ENCODE data around the gene SBK1.
"Not testable (repeated sequence)": the region's sequence is repeated elsewhere in the genome, so short reads cannot be mapped to it uniquely, and the experiment has no call there.

SBK1 gene

DNA sequence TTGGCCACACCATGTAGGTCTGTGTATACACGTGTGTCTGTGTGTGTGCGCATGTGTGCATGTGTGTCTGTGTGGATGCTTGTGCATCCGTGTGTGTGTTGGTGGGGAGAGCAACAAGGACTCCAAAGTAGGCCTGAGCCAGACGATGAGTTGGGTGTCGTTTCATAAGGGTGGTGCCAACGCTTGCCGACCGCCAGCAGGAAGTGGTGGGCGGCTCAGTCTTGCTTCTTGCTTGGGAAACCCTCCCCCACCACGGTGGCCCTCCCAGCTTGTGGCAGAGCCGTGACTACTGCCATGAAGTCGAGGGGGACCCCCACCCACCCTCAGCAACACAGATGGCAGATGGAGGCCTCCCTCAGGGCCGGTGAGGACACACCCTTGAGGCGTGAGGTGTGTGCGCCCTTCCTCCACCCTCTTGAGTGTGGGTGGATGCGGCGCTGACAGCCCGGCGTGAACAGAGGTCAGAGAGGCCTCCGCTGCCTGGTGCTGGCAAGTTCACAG is 17.5 kb downstream of the SBK1 start:
- no peak for DNase-seq

DNA sequence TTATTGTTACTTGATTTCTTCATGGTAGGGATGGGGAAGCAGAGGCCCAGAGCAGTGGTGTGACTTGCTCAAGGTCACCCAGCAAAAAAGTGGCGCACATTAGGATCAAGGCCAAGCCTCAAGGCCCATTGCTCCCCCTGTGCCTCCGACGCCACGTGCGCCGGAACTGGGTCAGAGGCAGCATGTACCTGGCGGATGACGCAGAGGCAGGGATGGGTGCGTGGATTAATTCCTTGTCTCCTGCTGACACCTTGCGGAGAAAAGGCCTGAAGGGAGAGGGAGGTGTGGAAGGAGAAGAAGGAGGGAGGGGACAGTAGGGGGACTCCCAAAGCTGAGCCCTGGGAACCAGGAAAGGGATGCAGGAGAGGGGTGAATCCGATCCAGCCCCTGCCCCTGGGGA is 18.5 kb downstream of the SBK1 start:
- DNase-seq, result no peak

DNA sequence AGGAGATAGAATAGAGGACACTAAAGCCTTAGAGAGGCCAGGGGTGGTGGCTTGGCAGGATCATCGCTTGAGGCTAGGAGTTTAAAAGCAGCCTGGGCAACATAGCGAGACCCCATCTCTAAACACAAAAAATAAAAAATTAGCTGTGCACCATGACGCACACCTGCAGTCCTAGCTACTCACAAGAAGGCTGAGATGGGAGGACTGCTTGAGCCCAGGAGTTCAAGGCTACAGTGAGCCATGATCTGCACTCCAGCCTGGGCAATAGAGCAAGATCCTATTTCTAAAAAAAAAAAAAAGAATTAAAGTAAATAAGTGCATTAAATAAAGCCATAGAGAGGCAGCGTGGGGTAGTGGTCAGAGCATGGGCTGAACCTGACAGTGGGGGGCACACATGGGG is 19.1 kb downstream of the SBK1 start:
- no peak for DNase-seq

DNA sequence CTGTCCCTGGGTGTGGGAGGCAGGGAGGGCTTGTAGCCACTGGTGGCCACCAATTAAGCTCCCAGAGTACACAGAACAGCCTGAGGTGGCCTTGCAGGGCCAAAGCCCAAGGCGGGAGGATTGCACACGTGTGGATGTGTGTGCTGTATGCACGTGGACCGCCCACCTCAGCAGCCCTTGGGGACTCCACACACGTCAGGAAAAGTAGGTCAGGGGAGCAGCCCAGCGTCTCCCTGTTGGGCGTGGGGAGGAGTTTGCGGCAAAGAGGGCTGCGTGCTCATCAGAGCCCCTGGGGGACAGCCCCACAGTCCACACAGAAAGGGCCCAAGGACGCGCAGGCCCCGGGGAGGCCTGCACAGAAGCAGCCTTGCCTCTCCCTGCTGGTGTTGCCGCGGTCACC is 19.6 kb downstream of the SBK1 start:
- no peak for DNase-seq

DNA sequence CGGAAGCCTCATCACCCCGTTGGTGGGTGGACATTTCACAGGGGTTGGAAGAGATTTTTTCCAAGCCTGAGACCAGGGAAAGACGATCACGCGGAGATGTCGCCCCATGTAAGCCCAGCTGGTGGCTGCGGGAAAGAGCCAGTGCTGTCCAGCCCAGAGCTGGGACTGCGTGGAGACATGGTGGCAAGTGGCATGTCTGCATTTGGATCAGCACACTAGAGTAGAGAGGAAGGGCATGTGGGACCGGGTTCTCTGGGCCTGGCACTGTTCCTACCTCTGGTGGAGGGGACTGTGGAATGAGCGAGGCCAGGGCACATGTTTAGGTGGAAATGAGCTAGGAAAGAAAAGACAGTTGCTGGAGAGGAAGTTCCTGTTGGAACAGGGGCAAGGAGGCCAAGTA is 20.0 kb downstream of the SBK1 start:
- DNase-seq, result no peak

DNA sequence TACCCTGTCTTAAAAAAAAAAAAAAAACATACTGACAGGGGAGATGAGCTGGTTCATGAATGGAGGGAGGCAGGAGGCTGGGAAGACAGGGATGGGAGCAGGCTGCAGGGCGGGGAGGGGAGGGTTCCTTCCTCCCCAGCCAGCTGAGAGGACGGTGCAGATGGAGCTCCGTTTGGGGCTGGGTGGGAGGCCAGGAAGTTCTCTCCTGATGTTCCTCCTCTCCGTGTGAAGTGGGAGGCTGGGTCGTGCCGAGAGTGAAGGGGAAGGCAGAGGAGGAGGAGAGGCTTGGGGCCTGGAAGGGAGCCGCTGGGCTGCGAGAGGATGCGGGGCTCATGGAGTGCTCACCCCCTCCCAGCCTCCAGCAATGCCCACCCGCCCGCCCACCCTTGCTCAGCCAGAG is 21.3 kb downstream of the SBK1 start:
- no peak for DNase-seq

DNA sequence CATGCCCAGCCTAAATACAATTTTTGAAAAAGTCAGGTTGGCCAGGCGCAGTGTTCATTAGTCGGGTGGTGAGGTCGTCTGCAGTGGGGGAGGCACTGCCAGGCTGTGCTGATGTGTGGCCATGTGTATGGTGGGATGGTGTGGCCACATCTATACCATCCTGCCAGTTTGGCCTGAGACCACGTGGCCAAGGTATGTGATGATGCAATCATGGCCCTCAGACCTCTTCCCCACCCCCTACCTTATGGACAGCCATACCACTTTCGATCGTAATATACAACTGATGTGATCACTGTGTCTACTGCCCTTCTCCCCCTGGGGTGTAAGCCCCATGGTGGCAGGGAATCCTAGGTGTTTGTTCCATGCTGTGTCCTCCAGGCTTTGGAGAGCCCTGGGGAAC is 23.7 kb downstream of the SBK1 start:
- no peak for DNase-seq

DNA sequence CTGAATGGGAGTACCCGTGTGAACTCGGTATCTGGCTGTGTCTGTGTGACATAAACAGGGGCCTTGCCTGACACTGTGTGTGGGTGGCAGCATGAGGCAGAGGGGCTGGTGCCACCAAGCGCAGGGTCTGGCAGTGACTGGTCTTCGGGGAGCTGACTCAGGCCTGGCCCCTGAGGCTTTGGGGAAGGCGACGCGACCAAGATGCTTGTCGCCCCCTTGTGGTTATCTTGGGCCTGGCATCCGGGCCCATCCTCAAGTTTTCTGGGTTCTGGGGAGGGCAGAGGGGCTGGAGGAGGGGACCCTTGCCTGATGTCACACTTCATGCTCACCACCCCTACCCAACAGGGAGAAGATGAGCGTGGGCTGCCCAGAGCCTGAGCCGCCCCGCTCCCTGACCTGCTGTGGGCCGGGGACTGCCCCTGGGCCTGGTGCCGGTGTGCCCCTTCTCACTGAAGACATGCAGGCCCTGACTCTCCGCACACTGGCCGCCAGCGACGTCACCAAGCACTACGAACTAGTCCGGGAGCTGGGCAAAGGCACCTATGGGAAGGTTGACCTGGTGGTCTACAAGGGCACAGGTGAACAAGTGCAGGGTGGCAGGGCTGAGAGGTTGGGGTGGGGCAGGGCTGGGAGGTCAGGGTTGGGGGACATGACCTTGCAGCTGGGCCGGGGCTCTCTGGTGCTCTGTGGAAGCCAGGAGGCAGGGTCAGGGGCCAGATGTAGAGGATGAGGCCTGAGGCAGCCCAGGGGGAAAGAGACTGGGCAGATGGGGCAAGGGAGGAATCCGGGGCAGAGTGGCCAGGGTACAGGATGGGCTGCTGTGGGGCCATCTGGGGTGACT is 24.9 kb downstream of the SBK1 start:
- peak; percentile 74 for DNase-seq

DNA sequence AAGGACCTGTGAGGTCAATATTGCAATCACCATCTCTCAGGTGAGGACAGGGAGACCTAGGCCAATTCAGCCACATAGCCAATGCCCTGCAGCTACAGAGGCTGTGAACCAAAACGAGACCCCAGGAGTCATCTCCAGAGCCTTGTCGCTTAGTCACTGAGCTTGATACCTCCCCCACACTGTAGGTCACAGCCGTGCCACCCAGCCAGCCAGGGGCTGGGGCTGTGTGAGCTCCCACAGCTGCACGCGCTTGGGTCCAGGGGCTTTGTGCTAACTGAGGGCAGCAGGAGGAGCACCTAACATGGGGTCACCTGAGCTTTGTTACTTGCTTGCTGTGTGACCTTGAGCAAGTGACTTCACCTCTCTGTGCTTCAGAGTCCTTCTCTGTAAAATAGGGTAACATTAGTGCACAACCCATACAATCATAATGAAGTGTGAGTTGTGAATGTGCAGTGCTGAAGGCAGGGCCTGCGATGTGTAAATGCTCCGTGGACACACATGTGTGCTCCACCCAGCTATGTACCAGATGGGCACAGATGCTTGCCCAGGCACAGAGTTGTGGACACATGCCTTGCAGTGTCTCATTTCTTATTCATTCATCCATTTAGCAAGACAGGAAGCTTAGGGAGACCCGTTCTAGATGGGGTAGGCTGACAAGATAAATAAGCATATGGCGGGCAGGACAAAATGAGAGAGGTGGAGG is 25.9 kb downstream of the SBK1 start:
- no peak for DNase-seq

DNA sequence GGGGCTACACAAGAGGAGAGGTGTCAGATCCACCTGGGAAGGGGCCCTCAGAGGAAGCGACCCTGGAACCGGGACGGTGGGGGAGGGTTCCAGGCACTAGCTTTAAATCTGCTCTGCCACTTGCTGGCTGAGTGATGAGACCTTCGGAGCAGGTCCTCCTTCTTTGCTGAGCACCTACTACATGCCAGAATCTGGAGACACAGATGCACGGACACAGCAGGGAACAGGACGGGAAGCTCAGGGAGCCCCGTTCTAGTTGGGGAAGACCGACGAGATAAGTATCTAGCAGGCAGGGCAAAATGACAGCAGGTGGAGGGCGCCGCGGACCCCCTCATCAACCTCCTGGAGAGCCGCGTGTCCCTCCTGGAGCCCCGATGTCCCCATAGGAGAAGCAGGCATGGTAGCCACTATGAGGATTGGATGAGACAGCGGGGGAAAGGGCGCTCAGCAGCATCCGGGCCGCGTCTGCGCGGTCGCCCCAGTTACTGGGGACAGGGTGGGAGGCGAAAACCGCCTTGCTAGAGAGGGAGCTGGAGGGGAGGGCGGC is 27.2 kb downstream of the SBK1 start:
- no peak for DNase-seq

DNA sequence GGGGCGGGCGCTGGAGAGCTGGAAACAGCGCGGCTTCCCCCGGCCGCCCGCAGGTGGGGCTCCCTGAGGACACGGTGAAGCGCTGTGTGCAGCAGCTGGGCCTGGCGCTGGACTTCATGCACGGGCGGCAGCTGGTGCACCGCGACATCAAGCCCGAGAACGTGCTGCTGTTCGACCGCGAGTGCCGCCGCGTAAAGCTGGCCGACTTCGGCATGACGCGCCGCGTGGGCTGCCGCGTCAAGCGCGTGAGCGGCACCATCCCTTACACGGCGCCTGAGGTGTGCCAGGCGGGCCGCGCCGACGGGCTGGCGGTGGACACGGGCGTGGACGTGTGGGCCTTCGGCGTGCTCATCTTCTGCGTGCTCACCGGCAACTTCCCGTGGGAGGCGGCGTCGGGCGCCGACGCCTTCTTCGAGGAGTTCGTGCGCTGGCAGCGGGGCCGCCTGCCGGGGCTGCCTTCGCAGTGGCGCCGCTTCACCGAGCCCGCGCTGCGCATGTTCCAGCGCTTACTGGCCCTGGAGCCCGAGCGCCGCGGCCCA is 27.8 kb downstream of the SBK1 start:
- no peak for DNase-seq

DNA sequence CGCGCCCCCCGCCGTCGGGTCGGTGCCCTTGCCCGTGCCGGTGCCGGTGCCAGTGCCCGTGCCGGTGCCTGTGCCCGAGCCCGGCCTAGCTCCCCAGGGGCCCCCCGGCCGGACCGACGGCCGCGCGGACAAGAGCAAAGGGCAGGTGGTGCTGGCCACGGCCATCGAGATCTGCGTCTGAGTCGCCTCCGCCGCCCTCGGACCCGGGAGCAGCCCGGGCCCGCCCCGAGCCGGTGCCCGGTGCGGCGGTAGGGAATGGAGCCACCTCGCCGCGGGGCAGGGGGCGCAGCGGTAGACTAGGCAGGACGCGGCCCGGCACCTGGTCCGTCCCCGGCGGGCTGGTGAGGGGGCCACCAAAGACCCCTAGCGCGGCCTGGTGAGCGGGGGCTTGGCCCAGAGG is 28.4 kb downstream of the SBK1 start:
- no peak for DNase-seq

DNA sequence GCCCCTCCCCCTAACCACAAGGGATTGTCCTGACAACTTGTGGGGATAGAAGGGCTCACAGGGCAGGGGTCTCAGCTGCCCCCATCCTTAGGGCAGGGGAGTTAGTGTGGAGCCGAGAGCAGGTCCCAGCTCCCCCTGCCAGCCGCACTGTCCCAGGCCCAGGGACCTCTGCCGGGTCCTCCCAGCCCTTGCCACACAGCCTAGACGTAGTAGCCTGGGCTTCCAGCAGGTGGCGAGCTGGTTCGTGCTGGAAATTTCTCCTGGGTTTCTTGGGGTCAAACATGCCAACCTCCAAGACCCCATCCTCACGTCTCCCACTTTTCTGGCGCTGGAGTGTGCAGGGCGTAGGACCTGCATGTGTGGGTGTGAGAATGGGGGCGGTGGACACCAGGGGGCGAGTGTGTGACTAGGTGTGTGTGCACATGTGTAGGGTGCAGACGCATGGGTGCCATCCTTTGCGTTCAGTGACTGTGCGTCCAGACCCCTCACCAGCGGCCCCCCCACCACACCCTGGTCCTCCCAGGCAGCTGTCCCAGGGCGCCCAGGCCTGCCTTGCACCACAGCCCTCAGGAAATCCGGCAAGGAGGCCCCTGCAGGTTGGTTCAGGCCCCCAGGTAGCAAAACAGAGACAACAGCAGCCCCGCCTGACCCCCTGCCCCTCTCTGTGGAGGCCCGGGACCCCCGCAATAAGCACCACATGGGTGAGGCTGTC is 29.5 kb downstream of the SBK1 start:
- DNase-seq, result peak; percentile 64

DNA sequence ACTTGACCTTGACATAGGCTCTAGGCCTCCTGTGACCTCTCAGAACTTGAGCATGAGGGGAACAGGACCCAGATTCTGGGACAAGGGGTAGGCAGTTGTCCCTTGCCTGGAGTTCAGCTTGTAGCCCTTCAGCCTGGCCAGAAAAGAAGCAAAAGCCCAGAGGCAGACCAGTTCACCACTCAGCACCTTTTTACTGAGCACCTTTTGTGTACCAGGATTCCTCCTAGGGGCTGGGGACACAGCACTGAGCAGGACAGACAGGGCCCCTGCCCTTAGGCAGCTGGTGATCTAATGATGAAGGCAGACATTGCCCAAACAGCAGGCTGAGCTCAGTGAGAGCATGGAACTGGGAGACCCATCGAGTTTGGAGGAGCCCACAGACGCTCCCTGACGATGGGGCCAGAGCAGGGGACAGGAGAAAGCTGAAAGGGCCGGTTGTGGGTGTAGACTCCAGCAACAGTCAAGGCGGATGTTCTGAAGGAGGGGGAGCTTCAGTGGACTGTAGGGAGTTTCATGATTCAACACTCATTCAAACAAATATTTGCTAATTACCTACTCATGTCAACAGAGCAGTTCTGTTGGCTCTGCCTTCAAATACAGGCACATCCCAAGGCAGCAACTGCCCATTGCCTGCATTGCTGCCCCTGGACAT is 32.0 kb downstream of the SBK1 start:
- DNase-seq, result no peak

DNA sequence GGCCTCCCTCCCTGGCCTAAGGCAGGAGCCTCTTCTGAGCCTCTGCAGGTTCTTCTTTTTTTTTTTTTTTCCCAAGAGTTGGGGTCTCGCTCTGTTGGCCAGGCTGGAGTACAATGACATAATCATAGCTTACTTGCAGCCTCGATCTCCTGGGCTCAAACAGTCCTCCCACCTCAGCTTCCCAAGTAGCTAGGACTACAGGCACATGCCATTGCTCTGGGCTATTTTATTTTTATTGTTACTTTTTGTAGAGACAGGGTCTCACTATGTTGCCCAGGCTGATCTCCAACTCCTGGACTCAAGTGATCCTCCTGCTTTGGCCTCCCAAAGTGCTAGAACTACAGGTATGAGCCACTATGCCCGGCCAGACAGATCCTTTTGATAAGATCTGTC is 32.6 kb downstream of the SBK1 start:
- no peak for DNase-seq

DNA sequence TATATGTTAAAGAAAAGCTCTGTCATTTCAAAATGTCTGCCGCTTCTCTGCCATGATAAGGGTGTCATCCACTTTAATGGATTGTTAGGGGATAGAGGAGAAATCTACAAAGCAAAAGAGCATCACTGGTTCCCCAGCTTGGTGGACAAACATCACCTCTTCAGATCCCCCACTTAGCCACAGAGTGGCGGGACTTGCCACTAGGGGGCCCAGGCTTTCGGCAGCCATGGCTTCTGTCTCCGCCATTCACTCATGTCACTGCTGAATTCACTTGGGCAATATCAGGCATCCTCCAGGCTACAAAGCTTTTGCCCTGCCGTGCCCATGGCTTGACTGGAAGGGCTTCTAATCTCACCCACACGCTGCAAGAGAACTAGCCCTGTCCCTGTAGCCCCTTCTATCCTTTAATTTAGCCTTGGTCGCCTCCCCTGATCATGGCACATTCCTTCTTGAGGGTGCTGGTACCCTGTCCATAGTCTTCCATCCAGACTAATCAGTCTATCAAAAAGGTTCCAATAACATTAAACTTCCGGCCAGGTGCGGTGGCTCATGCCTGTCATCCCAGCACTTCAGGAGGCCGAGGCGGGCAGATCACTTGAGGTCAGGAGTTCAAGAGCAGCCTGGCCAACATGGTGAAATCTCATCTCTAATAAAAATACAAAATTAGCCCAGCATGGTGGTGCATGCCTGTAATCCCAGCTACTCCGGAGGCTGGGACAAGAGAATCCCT is 34.7 kb downstream of the SBK1 start:
- peak; percentile 84 for DNase-seq

DNA sequence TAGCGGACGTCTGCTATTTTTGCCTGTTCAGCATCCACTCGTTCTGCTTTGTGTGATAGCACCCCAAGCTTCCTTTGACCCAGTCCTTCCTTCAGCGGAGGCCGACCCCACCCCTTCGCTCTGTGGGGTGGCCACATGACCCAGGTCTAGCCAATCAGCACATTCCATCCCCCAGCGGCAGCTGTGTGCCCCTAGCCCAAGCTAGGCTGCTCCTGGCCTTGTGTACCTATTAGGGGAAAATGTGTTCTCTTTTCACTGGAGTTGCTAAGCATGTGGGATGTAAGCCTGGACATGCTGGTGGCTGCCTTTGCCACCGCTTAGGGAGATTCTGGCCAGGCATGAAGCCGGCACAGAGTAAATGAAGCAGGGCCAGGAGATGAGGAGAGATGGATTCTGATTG is 37.9 kb downstream of the SBK1 start:
- not testable (repeated sequence) for DNase-seq

DNA sequence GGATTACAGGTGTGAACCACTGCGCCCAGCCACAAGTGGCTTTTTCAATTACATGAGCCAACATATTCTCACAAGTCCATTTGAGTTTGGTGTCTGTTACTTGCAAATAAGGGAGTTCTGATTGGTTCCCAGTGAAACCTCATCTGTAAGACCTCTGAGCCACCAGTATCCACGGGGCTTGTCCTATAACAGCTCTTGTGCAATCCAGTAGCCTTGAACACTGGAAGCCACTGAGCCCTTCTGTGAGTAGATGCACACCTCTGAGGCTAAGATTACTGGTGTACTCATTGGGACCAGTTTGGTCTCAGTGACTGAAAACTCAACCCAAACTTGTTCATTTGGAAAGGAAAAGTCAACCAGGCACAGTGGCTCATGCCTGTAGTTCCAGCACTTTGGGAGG is 38.7 kb downstream of the SBK1 start:
- not testable (repeated sequence) for DNase-seq

DNA sequence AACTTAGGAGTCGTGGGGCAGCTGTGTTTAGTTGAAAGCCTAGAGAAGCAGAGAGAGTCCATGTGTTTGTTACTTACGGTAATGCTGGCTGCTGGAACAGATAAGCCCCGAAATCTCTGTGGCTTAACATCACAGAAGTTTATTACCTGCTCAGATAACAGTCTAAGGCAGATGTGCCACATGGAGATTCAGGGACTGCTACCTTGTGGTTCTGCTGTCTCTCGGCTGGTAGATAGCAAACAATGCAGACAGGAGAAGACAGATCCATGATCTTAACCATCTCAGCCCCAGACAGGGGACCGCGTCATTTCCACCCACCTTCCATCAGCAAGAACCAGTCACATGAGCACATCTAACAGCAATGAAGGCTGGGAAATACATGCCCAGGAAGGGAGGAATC is 40.3 kb downstream of the SBK1 start:
- not testable (repeated sequence) for DNase-seq

DNA sequence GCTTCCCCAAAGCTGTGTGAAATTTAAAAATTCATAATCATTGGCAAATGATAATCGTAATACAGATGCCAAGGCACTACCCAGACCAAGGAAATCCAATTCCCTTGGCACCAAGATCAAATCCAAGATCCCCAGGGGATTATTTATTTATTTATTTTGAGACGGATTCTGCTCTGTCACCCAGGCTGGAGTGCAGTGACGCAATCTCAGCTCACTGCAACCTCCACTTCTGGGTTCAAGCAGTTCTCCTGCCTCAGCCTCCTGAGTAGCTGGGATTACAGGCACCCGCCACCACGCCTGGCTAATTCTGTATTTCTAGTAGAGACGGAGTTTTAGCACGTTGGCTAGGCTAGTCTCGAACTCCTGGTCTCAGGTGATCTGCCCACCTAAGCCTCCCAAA is 43.4 kb downstream of the SBK1 start:
- not testable (repeated sequence) for DNase-seq

DNA sequence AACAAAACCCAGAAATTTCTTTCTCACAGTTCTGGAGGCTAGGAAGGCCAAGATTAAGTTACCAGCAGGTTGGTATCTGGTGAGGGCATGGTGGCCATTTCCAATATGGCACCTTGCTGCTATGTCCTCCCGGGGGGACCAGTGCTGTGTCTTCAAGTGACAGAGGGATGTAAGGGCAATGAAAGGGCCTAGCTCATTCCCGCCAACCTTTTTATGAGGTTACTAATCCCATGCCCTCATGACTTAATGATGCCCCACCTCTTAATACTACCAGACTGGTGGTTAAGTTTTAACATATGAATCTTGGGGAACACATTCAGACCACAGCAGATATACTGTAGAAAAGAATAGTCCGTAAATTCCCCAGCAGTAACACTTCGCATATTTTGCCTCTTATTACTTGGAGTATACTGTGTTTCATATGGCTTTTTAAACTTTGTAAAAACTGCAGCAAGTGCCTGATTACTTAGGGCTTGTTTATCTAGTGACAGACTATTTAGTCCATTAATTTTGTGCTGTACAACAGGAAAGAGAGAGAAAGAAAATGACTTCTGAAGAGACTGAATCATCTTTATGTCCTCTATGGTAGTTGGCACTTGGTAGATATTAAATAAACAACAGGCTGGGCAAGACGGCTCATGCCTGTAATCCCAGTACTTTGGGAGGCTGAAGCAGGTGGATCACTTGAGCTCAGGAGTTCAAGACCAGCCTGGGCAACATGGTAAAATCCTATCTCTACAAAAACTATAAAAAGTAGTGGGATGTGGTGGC is 44.8 kb downstream of the SBK1 start:
- DNase-seq, result not testable (repeated sequence)
